ENCODE data around the gene MLH1. TPM values are rescaled to one million over a fixed set of nuclear protein-coding genes. Genes with fewer than 3 reads are reported as not detected.

The MLH1 gene
- total and polyA plus RNA-seq, 2 of the 8 experiments (the other 6 are each of a cell fraction or from before 2014, with no cell fraction given): 36.4 to 47.3 TPM

DNA sequence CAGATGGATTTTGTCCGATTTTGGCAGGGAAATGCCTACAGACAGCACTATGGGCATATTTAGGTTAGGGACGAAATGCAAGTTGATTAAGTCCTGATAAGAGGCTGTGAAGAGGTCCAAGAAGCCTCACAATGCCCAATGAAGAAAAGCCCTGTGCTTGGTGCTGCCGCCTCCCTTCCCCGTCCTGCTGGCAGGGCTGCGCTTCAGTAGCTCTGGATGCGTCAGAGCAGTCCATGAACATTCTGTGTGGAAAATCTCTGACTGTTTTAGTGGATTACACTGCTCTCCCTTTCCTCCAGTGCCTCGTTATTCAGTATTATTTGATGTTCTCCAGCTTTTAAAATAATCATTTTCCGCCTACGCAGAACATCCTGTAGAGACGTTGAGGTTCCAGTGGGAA lies 39.6 kb downstream of the MLH1 start (continued):
- no peak for TF ChIP-seq TBP (IDR thresholded peaks at IDR 0.05; ENCODE audit: low read depth, low read length)
- no peak for TF ChIP-seq ZNF274 (IDR thresholded peaks at IDR 0.05; ENCODE audit: borderline replicate concordance, extremely low read depth, low read length)
- TF ChIP-seq SP4 (IDR thresholded peaks at IDR 0.05; ENCODE audit: low read length): no peak
- no peak for TF ChIP-seq POLR2AphosphoS5 (IDR thresholded peaks at IDR 0.05; ENCODE audit: low read depth, low read length)
- no peak for TF ChIP-seq ASH2L (IDR thresholded peaks at IDR 0.05; ENCODE audit: low read length)
- no peak for TF ChIP-seq GABPA (IDR thresholded peaks at IDR 0.05; ENCODE audit: borderline replicate concordance, insufficient read depth, low read length)
- no peak for TF ChIP-seq EP300 (IDR thresholded peaks at IDR 0.05; ENCODE audit: borderline replicate concordance in 1 of 2, low read depth in 2 of 2, low read length in 2 of 2)

All from H1 (cell line).